Measurements from ENCODE around the gene SLC45A3. TPM values are rescaled to one million over a fixed set of nuclear protein-coding genes. Genes with fewer than 3 reads are reported as not detected.

Gene SLC45A3
- total RNA-seq, 1 donor from 2014 or later = 8.4 TPM

DNA sequence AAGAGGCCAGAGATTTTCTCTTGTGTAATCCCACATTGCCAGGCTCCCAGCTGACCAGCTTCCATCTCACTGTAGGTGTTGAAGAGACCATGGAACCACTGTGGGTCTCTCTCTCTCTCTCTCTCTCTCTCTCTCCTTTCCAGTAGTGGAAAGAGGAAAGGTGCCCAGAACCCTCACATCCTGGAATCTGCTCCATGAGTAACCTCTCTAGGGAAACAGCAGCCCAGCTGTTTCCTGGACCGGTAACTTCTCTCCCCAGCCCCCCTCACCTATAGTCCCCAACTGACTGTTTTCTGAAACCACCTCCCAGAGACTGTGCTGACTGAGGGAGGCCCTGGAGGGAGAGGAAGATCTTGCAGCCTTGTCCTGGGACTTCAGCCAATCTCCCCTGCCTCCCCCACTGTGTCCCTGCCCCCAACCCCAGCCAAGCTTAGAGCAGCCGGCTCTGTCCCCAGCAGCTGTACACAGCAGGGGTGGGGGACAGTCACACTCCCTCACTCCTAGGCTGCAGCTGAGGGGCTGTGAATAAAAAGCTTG is 20.6 kb upstream of the SLC45A3 start:
- H3K27ac Mint-ChIP-seq = no peak overlapping the region
- peaks cover 9% of the 10 kb centered on the region for H3K36me3 Mint-ChIP-seq (ENCODE audit: insufficient read depth)
- H3K9me3 Mint-ChIP-seq (ENCODE audit: low read depth) = no peaks in the 10 kb centered on the region
- H3K4me3 Mint-ChIP-seq (ENCODE audit: low read depth) = no peak overlapping the region
- H3K4me1 Mint-ChIP-seq (ENCODE audit: low read depth) = peaks cover 29% of the 10 kb centered on the region
- no peak for DNase-seq (ENCODE audit: low spot score, unreplicated experiment)
- no peaks in the 10 kb centered on the region for H3K27me3 Mint-ChIP-seq
- TF ChIP-seq, protein P1, sequence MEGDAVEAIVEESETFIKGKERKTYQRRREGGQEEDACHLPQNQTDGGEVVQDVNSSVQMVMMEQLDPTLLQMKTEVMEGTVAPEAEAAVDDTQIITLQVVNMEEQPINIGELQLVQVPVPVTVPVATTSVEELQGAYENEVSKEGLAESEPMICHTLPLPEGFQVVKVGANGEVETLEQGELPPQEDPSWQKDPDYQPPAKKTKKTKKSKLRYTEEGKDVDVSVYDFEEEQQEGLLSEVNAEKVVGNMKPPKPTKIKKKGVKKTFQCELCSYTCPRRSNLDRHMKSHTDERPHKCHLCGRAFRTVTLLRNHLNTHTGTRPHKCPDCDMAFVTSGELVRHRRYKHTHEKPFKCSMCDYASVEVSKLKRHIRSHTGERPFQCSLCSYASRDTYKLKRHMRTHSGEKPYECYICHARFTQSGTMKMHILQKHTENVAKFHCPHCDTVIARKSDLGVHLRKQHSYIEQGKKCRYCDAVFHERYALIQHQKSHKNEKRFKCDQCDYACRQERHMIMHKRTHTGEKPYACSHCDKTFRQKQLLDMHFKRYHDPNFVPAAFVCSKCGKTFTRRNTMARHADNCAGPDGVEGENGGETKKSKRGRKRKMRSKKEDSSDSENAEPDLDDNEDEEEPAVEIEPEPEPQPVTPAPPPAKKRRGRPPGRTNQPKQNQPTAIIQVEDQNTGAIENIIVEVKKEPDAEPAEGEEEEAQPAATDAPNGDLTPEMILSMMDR (IDR thresholded peaks at IDR 0.05; ENCODE audit: unreplicated experiment) = no peak

DNA sequence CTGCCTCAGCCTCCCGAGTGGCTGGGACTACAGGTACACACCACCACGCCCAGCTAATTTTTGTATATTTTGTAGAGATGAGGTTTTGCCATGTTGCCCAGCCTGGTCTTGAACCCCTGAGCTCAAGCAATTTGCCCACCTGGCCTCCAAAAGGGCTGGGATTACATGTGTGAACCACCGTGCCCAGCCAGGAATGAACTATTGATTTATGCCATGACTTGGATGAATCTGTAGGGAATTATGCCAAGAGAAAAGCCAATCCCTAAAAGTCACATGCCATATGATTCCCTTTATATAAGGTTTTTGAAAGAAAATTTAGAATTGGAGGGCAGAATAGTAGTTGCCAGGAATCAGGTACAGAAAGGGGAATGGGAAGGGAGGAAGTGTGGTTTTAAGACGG is 19.1 kb upstream of the SLC45A3 start:
- no peak overlapping the region for H3K4me3 Mint-ChIP-seq (ENCODE audit: low read depth)
- no peaks in the 10 kb centered on the region for H3K9me3 Mint-ChIP-seq (ENCODE audit: low read depth)
- H3K27me3 Mint-ChIP-seq = no peaks in the 10 kb centered on the region
- TF ChIP-seq, protein P1 (IDR thresholded peaks at IDR 0.05; ENCODE audit: unreplicated experiment) = no peak
- no peak for DNase-seq (ENCODE audit: low spot score, unreplicated experiment)
- no peak overlapping the region for H3K27ac Mint-ChIP-seq
- peaks cover 6% of the 10 kb centered on the region for H3K36me3 Mint-ChIP-seq (ENCODE audit: insufficient read depth)
- peaks cover 29% of the 10 kb centered on the region for H3K4me1 Mint-ChIP-seq (ENCODE audit: low read depth)

- Mint-ChIP-seq H3K36me3 (ENCODE audit: insufficient read depth) (peaks cover 6% of the 10 kb centered on the region), H3K4me3 (ENCODE audit: low read depth) (no peak overlapping the region), H3K27ac (no peak overlapping the region), H3K9me3 (ENCODE audit: low read depth) (no peaks in the 10 kb centered on the region), H3K4me1 (ENCODE audit: low read depth) (peaks cover 27% of the 10 kb centered on the region), H3K27me3 (no peaks in the 10 kb centered on the region)
- DNase-seq (ENCODE audit: low spot score, unreplicated experiment) = no peak
- TF ChIP-seq, protein P1 (IDR thresholded peaks at IDR 0.05; ENCODE audit: unreplicated experiment) = no peak
Observed at GRCh38 chr1:205698921-205699320, 18.6 kb upstream of the SLC45A3 start.

DNA sequence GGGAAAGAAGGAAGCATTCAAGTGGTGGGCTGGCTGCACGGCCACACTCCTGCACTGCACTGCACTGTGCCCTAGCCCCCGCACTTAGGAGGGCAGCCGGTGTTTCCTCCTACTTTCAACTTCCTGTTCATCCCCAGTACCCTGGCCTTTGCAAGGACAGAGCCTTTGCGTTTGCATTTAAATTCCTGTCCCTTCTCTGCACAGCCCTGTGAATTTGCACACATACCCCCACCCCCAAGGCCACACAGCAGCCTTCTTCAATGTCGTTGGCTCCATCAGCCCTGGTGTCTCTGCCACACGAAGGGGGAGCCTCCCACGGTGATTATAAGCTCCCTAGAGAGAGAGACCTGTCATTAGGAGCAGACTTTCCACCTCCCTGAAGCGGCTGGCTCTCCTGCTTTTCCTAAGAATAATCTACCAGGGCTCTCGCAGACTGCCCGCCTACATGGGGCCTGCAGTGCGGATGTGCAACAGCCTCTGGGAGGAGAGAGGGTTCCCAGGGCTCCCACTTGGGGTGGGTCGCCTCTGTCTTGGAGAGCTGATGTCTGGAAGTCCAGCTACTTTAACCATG is 13.2 kb upstream of the SLC45A3 start:
- H3K27me3 Mint-ChIP-seq = no peaks in the 10 kb centered on the region
- no peak for DNase-seq (ENCODE audit: low spot score, unreplicated experiment)
- no peaks in the 10 kb centered on the region for H3K36me3 Mint-ChIP-seq (ENCODE audit: insufficient read depth)
- peaks cover 21% of the 10 kb centered on the region for H3K4me1 Mint-ChIP-seq (ENCODE audit: low read depth)
- TF ChIP-seq, protein P1 (IDR thresholded peaks at IDR 0.05; ENCODE audit: unreplicated experiment) = no peak
- no peak overlapping the region for H3K27ac Mint-ChIP-seq
- no peak overlapping the region for H3K4me3 Mint-ChIP-seq (ENCODE audit: low read depth)
- H3K9me3 Mint-ChIP-seq (ENCODE audit: low read depth) = no peaks in the 10 kb centered on the region

- no peaks in the 10 kb centered on the region for H3K27me3 Mint-ChIP-seq
- no peaks in the 10 kb centered on the region for H3K9me3 Mint-ChIP-seq (ENCODE audit: low read depth)
- no peaks in the 10 kb centered on the region for H3K36me3 Mint-ChIP-seq (ENCODE audit: insufficient read depth)
- no peak overlapping the region for H3K27ac Mint-ChIP-seq
- TF ChIP-seq, protein P1 (IDR thresholded peaks at IDR 0.05; ENCODE audit: unreplicated experiment) = no peak
- H3K4me3 Mint-ChIP-seq (ENCODE audit: low read depth) = no peak overlapping the region
- peaks cover 23% of the 10 kb centered on the region for H3K4me1 Mint-ChIP-seq (ENCODE audit: low read depth)
- DNase-seq (ENCODE audit: low spot score, unreplicated experiment) = no peak
Observed at GRCh38 chr1:205692423-205692822, 12.1 kb upstream of the SLC45A3 start.

Data from progenitor cell of endocrine pancreas (in vitro differentiated cells).